H9 (cell line): Measurements from ENCODE around the gene BLOC1S6. TPM values are rescaled to one million over a fixed set of nuclear protein-coding genes. Genes with fewer than 3 reads are reported as not detected.

Source experiments
- DNase-seq: peaks from one replicate; pipeline ENCODE4 v3.0.0-alpha.2; 2017
- H2AFZ ChIP-seq: one replicate; pipeline ENCODE4 v1.6.1; 2013; ENCODE audit warnings: mild to moderate bottlenecking, low read length, control low read depth, moderate library complexity
- H2AK5ac ChIP-seq: 2 replicates; pipeline ENCODE4 v1.6.1; 2013; ENCODE audit warnings: low read length, control low read depth, mixed read lengths; ENCODE audit not compliant: insufficient read length
- H2BK120ac ChIP-seq: one replicate; pipeline ENCODE4 v1.6.1; 2013; ENCODE audit warnings: low read depth, mild to moderate bottlenecking, low read length, control low read depth, inconsistent platforms; ENCODE audit not compliant: poor library complexity, severe bottlenecking
- H2BK12ac ChIP-seq: 2 replicates; pipeline ENCODE4 v1.6.1; 2013; ENCODE audit warnings: low read length, control low read depth, mixed read lengths, low read depth; ENCODE audit not compliant: insufficient read length
- H2BK15ac ChIP-seq: 2 replicates; pipeline ENCODE4 v1.6.1; 2013; ENCODE audit warnings: low read depth, low read length, control low read depth
- H2BK20ac ChIP-seq: one replicate; pipeline ENCODE4 v1.6.1; 2013; ENCODE audit warnings: low read depth, mild to moderate bottlenecking, low read length, control low read depth, inconsistent platforms; ENCODE audit not compliant: poor library complexity, severe bottlenecking
- H2BK5ac ChIP-seq: 2 replicates; pipeline ENCODE4 v1.6.1; 2013; ENCODE audit warnings: low read length, control low read depth, mixed read lengths; ENCODE audit not compliant: insufficient read length
- H3K14ac ChIP-seq: 2 replicates; pipeline ENCODE4 v1.6.1; 2013; ENCODE audit warnings: low read length, control low read depth; ENCODE audit not compliant: insufficient read depth
- H3K18ac ChIP-seq: 2 replicates; pipeline ENCODE4 v1.6.1; 2013; ENCODE audit warnings: low read depth, mild to moderate bottlenecking, mixed read lengths, low read length, control low read depth; ENCODE audit not compliant: insufficient read length
- H3K23ac ChIP-seq: 2 replicates; pipeline ENCODE4 v1.6.1; 2013; ENCODE audit warnings: low read length, control low read depth, mixed read lengths, low read depth; ENCODE audit not compliant: insufficient read length
- H3K23me2 ChIP-seq: 2 replicates; pipeline ENCODE4 v1.6.1; 2013; ENCODE audit warnings: low read depth, mild to moderate bottlenecking, mixed read lengths, low read length, control low read depth; ENCODE audit not compliant: insufficient read length, poor library complexity, severe bottlenecking
- H3K27ac ChIP-seq: 2 replicates; pipeline ENCODE4 v1.5.1; 2013; ENCODE audit warnings: low read length, control low read depth, mixed read lengths, low read depth; ENCODE audit not compliant: insufficient read length
- H3K27me3 ChIP-seq: 2 replicates; pipeline ENCODE4 v1.6.1; 2013; ENCODE audit warnings: low read length, control low read depth, inconsistent platforms; ENCODE audit not compliant: insufficient read depth
- H3K4ac ChIP-seq: 2 replicates; pipeline ENCODE4 v1.6.1; 2013; ENCODE audit warnings: low read depth, mild to moderate bottlenecking, control low read depth, inconsistent platforms, low read length, moderate library complexity
- H3K4me1 ChIP-seq: 2 replicates; pipeline ENCODE4 v1.6.1; 2013; ENCODE audit warnings: low read length, control low read depth, inconsistent platforms; ENCODE audit not compliant: insufficient read depth
- H3K4me2 ChIP-seq: 2 replicates; pipeline ENCODE4 v1.6.1; 2013; ENCODE audit warnings: low read length, control low read depth, mixed read lengths; ENCODE audit not compliant: insufficient read length, insufficient read depth
- H3K56ac ChIP-seq: 2 replicates; pipeline ENCODE4 v1.6.1; 2013; ENCODE audit warnings: low read depth, mild to moderate bottlenecking, mixed read lengths, low read length, control low read depth; ENCODE audit not compliant: insufficient read length
- H3K79me1 ChIP-seq: 2 replicates; pipeline ENCODE4 v1.6.1; 2013; ENCODE audit warnings: low read depth, mild to moderate bottlenecking, moderate library complexity, low read length, control low read depth, inconsistent platforms; ENCODE audit not compliant: insufficient read depth, poor library complexity, severe bottlenecking
- H3K79me2 ChIP-seq: 2 replicates; pipeline ENCODE4 v1.6.1; 2013; ENCODE audit warnings: low read length, control low read depth, inconsistent platforms; ENCODE audit not compliant: insufficient read depth
- H3K9ac ChIP-seq: 2 replicates; pipeline ENCODE4 v1.6.1; 2013; ENCODE audit warnings: low read length, control low read depth, mixed read lengths; ENCODE audit not compliant: insufficient read length; ENCODE audit errors: extremely low read depth
- H3K9me3 ChIP-seq: one replicate; pipeline ENCODE4 v1.6.1; 2013; ENCODE audit warnings: low read depth, low read length, inconsistent platforms; ENCODE audit not compliant: control insufficient read depth
- H3T11ph ChIP-seq: one replicate; pipeline ENCODE4 v1.6.1; 2013; ENCODE audit warnings: mild to moderate bottlenecking, low read length, control low read depth, inconsistent platforms
- H4K20me1 ChIP-seq: one replicate; pipeline ENCODE4 v1.6.1; 2013; ENCODE audit not compliant: control insufficient read depth, insufficient read length, insufficient read depth
- H4K5ac ChIP-seq: 2 replicates; pipeline ENCODE4 v1.6.1; 2013; ENCODE audit warnings: low read depth, mild to moderate bottlenecking, mixed read lengths, low read length, control low read depth; ENCODE audit not compliant: insufficient read length
- H4K8ac ChIP-seq: replicated peaks from 2 replicates; pipeline ENCODE4 v1.6.1; 2013; ENCODE audit warnings: low read length, control low read depth, mixed read lengths, low read depth; ENCODE audit not compliant: insufficient read length
- H4K91ac ChIP-seq: 2 replicates; pipeline ENCODE4 v1.6.1; 2013; ENCODE audit warnings: low read depth, mild to moderate bottlenecking, moderate library complexity, mixed read lengths, low read length, control low read depth; ENCODE audit not compliant: insufficient read length
- H3K27ac Mint-ChIP-seq, 3 experiments: 2 replicates in 2 of 3; 3 replicates in 1 of 3; pipeline ENCODE4 v1.8.0; 2020 to 2021; ENCODE audit warnings: mixed read lengths in 3 of 3, mild to moderate bottlenecking in 1 of 3, moderate library complexity in 1 of 3
- H3K27me3 Mint-ChIP-seq: 2 replicates; pipeline ENCODE4 v1.8.0; 2021; ENCODE audit warnings: low read depth, mild to moderate bottlenecking, moderate library complexity, mixed read lengths
- H3K36me3 Mint-ChIP-seq, 3 experiments: 2 replicates in 2 of 3; 3 replicates in 1 of 3; pipeline ENCODE4 v1.8.0; 2020 to 2021; ENCODE audit warnings: low read depth in 3 of 3, mixed read lengths in 3 of 3; ENCODE audit not compliant: insufficient read depth in 1 of 3
- H3K4me1 Mint-ChIP-seq, 2 experiments: 2 replicates each; pipeline ENCODE4 v1.8.0; 2020; ENCODE audit warnings: mixed read lengths in 2 of 2
- H3K4me3 Mint-ChIP-seq, 2 experiments: 2 replicates in 1 of 2; 3 replicates in 1 of 2; pipeline ENCODE4 v1.8.0; 2020 to 2021; ENCODE audit warnings: mild to moderate bottlenecking in 2 of 2, mixed read lengths in 2 of 2, moderate library complexity in 1 of 2
- H3K9me3 Mint-ChIP-seq, 2 experiments: 2 replicates in 1 of 2; 3 replicates in 1 of 2; pipeline ENCODE4 v1.8.0; 2020; ENCODE audit warnings: mild to moderate bottlenecking in 2 of 2, mixed read lengths in 2 of 2, moderate library complexity in 1 of 2
- WGBS: extraction: QIAGEN DNeasy Blood & Tissue Kit; methylation state at CpG from one replicate; pipeline ENCODE4 v1.1.7; 2013; ENCODE audit warnings: missing lambda C conversion rate, low lambda C conversion rate, mixed read lengths; ENCODE audit not compliant: insufficient read length; ENCODE audit errors: extremely low coverage; 5-methylcytosine and 5-hydroxymethylcytosine counted together
- total RNA-seq: library from RNA; stranded (reverse); gene quantifications from 2 replicates; pipeline ENCODE4 v1.2.1, GENCODE V29; 2021
- TF ChIP-seq, protein P1 (sequence below): fragments of 200-600 bp; sonication (generic); conservative IDR thresholded peaks from 3 replicates; pipeline ENCODE4 v1.8.0; 2021; ENCODE audit warnings: antibody characterized with exemption, mild to moderate bottlenecking

The BLOC1S6 gene
- total RNA-seq, 1 experiment from 2014 or later = 36.9 TPM

DNA sequence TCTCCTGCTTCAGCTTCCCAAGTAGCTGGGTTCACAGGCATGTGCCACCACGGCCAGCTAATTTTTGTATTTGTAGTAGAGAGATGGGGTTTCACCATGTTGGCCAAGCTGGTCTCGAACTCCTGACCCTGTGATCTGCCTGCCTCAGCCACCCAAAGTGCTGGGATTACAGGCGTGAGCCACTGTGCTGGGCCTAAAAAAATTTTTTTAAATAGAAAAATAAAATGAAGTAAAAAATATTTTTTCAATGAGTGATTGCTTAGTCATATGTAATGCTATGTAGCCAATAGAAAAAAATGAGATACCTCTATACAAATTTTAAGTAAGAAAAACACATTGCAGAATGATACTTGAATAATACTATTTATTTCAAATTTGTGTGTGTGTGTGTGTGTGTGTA, 36.7 kb upstream of the BLOC1S6 start:
- Histone ChIP-seq H3K79me1 (no peaks in the 10 kb centered on the region), H4K20me1 (no peaks in the 10 kb centered on the region), H3K56ac (no peak overlapping the region), H3K4me1 (no peaks in the 10 kb centered on the region), H3K23me2 (no peaks in the 10 kb centered on the region), H3K9ac (no peak overlapping the region), H4K91ac (no peak overlapping the region), H3K79me2 (no peaks in the 10 kb centered on the region), H4K5ac (no peak overlapping the region), H3K27ac (no peak overlapping the region), H3K27me3 (no peaks in the 10 kb centered on the region), H3T11ph (no peak overlapping the region), H2BK120ac (no peak overlapping the region), H2AFZ (no peak overlapping the region), H2BK15ac (no peak overlapping the region), H3K14ac (no peak overlapping the region), H3K23ac (no peak overlapping the region), H3K4ac (no peak overlapping the region), H3K18ac (no peak overlapping the region), H2BK5ac (no peak overlapping the region), H2AK5ac (no peak overlapping the region), H3K9me3 (no peaks in the 10 kb centered on the region), H3K4me2 (no peak overlapping the region), H4K8ac (no peak overlapping the region), H2BK20ac (no peak overlapping the region), H2BK12ac (no peak overlapping the region)
- TF ChIP-seq, protein P1, sequence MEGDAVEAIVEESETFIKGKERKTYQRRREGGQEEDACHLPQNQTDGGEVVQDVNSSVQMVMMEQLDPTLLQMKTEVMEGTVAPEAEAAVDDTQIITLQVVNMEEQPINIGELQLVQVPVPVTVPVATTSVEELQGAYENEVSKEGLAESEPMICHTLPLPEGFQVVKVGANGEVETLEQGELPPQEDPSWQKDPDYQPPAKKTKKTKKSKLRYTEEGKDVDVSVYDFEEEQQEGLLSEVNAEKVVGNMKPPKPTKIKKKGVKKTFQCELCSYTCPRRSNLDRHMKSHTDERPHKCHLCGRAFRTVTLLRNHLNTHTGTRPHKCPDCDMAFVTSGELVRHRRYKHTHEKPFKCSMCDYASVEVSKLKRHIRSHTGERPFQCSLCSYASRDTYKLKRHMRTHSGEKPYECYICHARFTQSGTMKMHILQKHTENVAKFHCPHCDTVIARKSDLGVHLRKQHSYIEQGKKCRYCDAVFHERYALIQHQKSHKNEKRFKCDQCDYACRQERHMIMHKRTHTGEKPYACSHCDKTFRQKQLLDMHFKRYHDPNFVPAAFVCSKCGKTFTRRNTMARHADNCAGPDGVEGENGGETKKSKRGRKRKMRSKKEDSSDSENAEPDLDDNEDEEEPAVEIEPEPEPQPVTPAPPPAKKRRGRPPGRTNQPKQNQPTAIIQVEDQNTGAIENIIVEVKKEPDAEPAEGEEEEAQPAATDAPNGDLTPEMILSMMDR = no peak
- Mint-ChIP-seq H3K36me3 (no peaks in the 10 kb centered on the region), H3K27me3 (peaks cover 57% of the 10 kb centered on the region), H3K9me3 (no peaks in the 10 kb centered on the region; a peak in 1 of 5 replicates), H3K4me3 (no peak overlapping the region), H3K27ac (no peak overlapping the region), H3K4me1 (peaks cover 7 to 15% of the 10 kb centered on the region in 2 experiments)
- DNase-seq = no peak
- no CpG with 5 or more reads among the region's 3 CpGs for WGBS
